ENCODE measurements around the gene ARPC1B. TPM values are rescaled to one million over a fixed set of nuclear protein-coding genes. Genes with fewer than 3 reads are reported as not detected.
"Not testable (repeated sequence)": the region's sequence is repeated elsewhere in the genome, so short reads cannot be mapped to it uniquely, and the experiment has no call there.

The ARPC1B gene
- total RNA-seq, 2 experiments from 2014 or later, result 256 to 258 TPM

DNA sequence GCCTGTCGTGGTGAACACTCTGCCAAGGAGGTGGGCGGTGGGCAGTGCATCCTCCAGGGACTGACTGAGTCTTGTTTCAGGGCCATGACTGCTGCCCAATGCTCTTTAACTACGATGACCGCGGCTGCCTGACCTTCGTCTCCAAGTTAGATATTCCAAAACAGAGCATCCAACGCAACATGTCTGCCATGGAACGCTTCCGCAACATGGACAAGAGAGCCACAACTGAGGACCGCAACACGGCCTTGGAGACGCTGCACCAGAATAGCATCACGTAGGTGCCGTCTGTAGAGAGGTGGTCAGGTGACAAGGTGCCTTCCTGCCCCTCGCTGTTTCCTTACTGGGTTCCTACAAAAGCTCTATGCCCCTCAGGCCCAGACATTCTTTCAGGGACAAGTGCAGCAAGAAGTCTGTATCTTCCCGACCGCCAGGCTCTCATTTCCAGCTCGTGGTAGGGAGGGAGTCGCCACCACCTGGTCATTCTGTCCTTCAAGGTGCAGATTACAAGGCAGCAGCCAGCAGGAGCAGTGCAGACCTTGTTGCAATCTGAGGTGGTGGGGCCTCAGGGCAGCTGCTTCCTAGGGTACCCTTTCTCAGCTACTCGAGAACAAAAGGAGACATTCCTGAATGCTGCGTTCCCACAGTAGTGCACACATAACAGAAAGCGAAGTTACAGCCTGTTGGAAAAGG is 14.9 kb upstream of the ARPC1B start:
- no peak for DNase-seq
- Mint-ChIP-seq H3K27ac (no peak overlapping the region), H3K4me1 (peaks cover 4% of the 10 kb centered on the region), H3K27me3 (no peaks in the 10 kb centered on the region), H3K36me3 (peaks cover 13% of the 10 kb centered on the region), H3K4me3 (no peak overlapping the region), H3K9me3 (no peaks in the 10 kb centered on the region)

- no peak for DNase-seq
- H3K27me3 Mint-ChIP-seq, result no peaks in the 10 kb centered on the region
- no peak overlapping the region for H3K27ac Mint-ChIP-seq
- H3K4me3 Mint-ChIP-seq, result no peak overlapping the region
- H3K36me3 Mint-ChIP-seq, result peaks cover 18% of the 10 kb centered on the region
- H3K4me1 Mint-ChIP-seq, result peaks cover 4% of the 10 kb centered on the region
- no peaks in the 10 kb centered on the region for H3K9me3 Mint-ChIP-seq
Observed at GRCh38 chr7:99362801-99363200, 11.7 kb upstream of the ARPC1B start.

DNA sequence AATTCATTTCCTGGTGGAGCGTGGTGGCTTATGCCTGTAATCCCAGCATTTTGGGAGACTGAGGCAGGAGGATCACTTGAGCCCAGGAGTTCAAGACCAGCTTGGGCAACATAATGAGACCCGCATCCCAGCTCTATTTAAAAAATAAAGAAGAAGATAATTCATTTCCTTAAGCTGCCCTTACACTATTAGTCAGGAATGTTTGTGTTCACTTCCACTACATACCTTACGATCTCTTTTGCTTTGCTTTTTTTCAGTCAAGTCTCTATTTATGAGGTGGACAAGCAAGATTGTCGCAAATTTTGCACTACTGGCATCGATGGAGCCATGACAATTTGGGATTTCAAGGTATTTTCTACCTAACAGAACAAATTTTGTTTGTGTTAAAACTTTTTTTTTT is 11.2 kb upstream of the ARPC1B start:
- no peak overlapping the region for H3K4me3 Mint-ChIP-seq
- no peak for DNase-seq
- peaks cover 15% of the 10 kb centered on the region for H3K36me3 Mint-ChIP-seq
- H3K4me1 Mint-ChIP-seq, result peaks cover 4% of the 10 kb centered on the region
- H3K9me3 Mint-ChIP-seq, result no peaks in the 10 kb centered on the region
- H3K27me3 Mint-ChIP-seq, result no peaks in the 10 kb centered on the region
- H3K27ac Mint-ChIP-seq, result no peak overlapping the region

DNA sequence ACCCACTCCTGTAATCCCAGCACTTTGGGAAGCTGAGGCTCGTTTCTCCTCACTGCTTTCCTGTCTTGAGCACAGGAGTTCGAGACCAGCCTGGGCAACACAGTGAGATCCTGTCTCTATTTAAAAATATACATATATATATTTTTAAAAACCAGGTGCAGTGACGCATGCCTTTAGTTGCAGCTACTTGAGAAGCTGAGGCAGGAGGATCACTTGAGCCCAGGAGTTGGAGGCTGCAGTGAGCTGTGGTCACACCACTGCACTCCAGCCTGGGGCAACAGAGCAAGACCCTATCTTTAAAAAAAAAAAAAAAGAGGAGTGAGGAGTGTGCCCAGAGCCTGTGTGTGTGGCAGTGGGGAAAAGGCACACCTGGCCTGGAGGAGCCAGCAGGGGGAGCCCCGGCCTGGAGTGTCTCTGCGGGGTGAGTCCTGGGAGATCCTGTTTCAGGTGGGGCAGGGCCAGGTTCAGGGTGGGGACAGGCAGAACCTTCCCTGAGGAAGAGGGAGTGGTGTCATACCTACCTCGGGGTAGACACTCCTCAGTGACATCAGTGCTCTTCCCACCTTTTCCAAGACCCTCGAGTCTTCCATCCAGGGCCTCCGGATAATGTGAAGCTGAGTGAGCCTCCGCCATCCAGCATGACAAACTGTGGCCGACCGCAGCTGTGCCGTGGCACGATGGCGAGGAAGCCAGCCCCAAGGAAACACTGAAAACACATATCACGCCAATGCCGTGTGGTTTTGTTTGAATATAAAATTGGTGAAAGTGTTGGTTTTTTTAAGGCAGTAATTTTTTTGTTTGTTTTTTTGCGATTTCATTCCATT is 9.0 kb upstream of the ARPC1B start:
- no peaks in the 10 kb centered on the region for H3K27me3 Mint-ChIP-seq
- no peak overlapping the region for H3K4me3 Mint-ChIP-seq
- no peaks in the 10 kb centered on the region for H3K9me3 Mint-ChIP-seq
- DNase-seq, result peak; percentile 47
- H3K36me3 Mint-ChIP-seq, result peaks cover 15% of the 10 kb centered on the region
- peaks cover 12% of the 10 kb centered on the region for H3K4me1 Mint-ChIP-seq
- peak overlapping the region; percentile 28 for H3K27ac Mint-ChIP-seq

- H3K36me3 Mint-ChIP-seq, result peaks cover 13% of the 10 kb centered on the region
- no peaks in the 10 kb centered on the region for H3K9me3 Mint-ChIP-seq
- no peak overlapping the region for H3K27ac Mint-ChIP-seq
- H3K27me3 Mint-ChIP-seq, result no peaks in the 10 kb centered on the region
- no peak overlapping the region for H3K4me3 Mint-ChIP-seq
- no peak for DNase-seq
- H3K4me1 Mint-ChIP-seq, result peaks cover 8% of the 10 kb centered on the region
Observed at GRCh38 chr7:99366646-99367045, 7.9 kb upstream of the ARPC1B start.

GRCh38 chr7:99368750-99369389 is 5.7 kb upstream of the ARPC1B start:
- Mint-ChIP-seq H3K27me3 (no peaks in the 10 kb centered on the region), H3K27ac (peak overlapping the region; percentile 34), H3K36me3 (peaks cover 13% of the 10 kb centered on the region), H3K4me3 (no peak overlapping the region), H3K4me1 (peaks cover 21% of the 10 kb centered on the region), H3K9me3 (no peaks in the 10 kb centered on the region)
- no peak for DNase-seq

DNA sequence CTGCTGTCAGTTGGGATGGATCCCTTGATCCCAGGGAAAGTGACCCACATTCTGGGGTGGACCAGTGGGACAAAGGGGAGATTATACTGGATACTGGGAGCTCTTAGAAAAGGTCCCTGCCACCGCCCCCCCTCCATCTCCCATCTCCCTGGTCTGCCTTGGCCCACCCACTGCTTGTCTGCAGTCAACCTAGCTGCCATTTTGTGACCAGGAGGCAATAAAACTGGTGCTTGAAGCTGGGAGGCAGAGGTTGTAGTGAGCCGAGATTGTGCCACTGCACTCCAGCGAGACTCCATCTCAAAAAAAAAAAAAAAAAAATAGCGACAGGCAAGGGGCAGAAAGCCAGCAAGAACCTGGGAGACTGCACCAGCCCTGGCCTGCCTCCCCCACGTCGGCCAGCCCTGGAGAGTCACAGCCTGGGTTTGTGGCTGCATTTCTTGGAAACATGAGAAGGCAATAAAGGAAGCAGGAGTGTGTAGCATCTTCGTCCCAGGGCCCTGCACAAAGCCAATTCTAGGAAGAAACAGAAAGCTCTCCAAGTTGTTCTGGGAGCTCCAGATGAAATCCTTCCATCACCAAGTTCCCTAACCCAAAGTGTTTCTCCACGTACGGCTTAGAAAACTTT is 4.7 kb upstream of the ARPC1B start:
- Mint-ChIP-seq H3K9me3 (no peaks in the 10 kb centered on the region), H3K36me3 (peaks cover 11% of the 10 kb centered on the region), H3K27ac (no peak overlapping the region), H3K4me1 (peaks cover 22% of the 10 kb centered on the region), H3K4me3 (no peak overlapping the region), H3K27me3 (no peaks in the 10 kb centered on the region)
- no peak for DNase-seq

DNA sequence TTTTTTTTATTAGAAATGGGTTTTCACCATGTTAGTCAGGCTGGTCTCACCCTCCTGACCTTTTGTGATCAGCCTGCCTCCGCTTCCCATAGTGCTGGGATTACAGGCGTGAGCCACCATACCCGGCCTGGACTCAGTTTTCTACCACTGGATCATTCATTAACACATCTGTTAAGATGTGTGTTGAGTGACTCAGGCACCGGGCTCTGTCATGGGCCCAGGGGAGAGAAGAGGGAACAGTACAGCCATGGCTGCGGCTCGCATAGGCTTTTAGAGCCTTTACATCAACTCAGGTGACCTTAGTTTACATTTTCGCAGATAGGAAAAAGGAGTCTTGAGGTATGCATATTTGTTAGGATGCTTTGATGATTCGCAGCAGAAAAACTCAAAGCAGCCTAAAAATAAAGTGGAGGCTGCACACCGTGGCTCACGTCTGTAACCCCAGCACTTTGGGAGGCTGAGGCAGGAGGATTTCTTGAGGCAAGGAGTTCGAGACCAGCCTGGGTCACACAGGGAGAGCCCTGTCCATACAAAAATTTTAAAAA is 3.1 kb upstream of the ARPC1B start:
- peaks cover 27% of the 10 kb centered on the region for H3K4me1 Mint-ChIP-seq
- no peak for DNase-seq
- no peak overlapping the region for H3K4me3 Mint-ChIP-seq
- H3K36me3 Mint-ChIP-seq, result peaks cover 9% of the 10 kb centered on the region
- no peaks in the 10 kb centered on the region for H3K27me3 Mint-ChIP-seq
- no peaks in the 10 kb centered on the region for H3K9me3 Mint-ChIP-seq
- peak overlapping the region; percentile 6 for H3K27ac Mint-ChIP-seq

DNA sequence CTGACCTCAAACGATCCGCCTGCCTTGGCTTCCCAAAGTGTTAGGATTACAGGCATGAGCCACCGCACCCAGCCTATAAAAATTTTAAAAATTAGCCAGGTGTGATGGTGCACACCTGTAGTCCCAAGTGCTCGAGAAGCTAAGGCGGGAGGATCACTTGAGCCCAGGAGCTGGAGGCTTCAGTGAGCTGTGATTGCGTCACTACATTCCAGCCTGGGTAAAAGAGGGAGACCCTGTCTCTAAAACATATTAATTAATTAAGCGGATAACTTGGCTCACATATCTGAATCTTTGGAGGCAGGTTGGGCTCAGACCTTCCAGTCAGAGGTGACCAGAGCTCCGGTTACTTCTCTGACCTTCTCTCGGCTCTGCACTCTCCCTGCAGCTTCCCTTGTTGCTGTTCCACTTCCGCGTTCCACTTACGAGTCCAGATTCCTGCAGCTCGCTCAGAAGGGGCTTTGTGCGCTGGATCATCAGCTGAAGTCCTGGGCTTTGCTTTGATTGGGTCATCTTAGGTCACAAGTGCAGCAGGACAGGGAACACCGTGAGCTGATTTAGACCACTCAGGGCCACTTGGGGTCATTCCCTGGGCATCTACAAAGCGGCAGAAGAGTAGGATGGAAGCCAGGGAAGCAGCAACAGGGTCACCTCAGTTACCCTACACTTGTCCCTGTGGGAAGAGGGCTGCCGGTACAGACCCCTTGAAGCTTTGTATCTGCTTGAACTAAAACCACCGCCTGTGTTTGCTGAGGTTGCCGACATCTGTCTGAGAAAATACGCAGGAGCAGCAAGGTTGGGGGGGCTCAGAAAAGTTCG is 2.0 kb upstream of the ARPC1B start:
- DNase-seq, result no peak
- peaks cover 11% of the 10 kb centered on the region for H3K36me3 Mint-ChIP-seq
- peak overlapping the region; percentile 78 for H3K4me3 Mint-ChIP-seq
- peaks cover 36% of the 10 kb centered on the region for H3K4me1 Mint-ChIP-seq
- H3K9me3 Mint-ChIP-seq, result no peaks in the 10 kb centered on the region
- no peaks in the 10 kb centered on the region for H3K27me3 Mint-ChIP-seq
- H3K27ac Mint-ChIP-seq, result peak overlapping the region; percentile 80

- peaks cover 42% of the 10 kb centered on the region for H3K4me1 Mint-ChIP-seq
- H3K4me3 Mint-ChIP-seq, result peak overlapping the region; percentile 78
- H3K36me3 Mint-ChIP-seq, result peaks cover 20% of the 10 kb centered on the region
- no peaks in the 10 kb centered on the region for H3K9me3 Mint-ChIP-seq
- H3K27me3 Mint-ChIP-seq, result no peaks in the 10 kb centered on the region
- DNase-seq, result no peak
- H3K27ac Mint-ChIP-seq, result peak overlapping the region; percentile 80
Observed at GRCh38 chr7:99373091-99374066, 1.2 kb upstream of the ARPC1B start.

GRCh38 chr7:99375070-99375807 is 709 bp downstream of the ARPC1B start:
- H3K36me3 Mint-ChIP-seq, result peaks cover 32% of the 10 kb centered on the region
- H3K27me3 Mint-ChIP-seq, result no peaks in the 10 kb centered on the region
- no peaks in the 10 kb centered on the region for H3K9me3 Mint-ChIP-seq
- H3K4me3 Mint-ChIP-seq, result peak overlapping the region; percentile 83
- H3K4me1 Mint-ChIP-seq, result peaks cover 50% of the 10 kb centered on the region
- peak overlapping the region; percentile 82 for H3K27ac Mint-ChIP-seq
- peak; percentile 82 for DNase-seq

- peaks cover 56% of the 10 kb centered on the region for H3K4me1 Mint-ChIP-seq
- H3K9me3 Mint-ChIP-seq, result no peaks in the 10 kb centered on the region
- H3K4me3 Mint-ChIP-seq, result peak overlapping the region; percentile 77
- peak overlapping the region; percentile 92 for H3K27ac Mint-ChIP-seq
- DNase-seq, result peak; percentile 51
- peaks cover 49% of the 10 kb centered on the region for H3K36me3 Mint-ChIP-seq
- H3K27me3 Mint-ChIP-seq, result no peaks in the 10 kb centered on the region
Observed at GRCh38 chr7:99379043-99379577, 4.6 kb downstream of the ARPC1B start.

- Mint-ChIP-seq H3K4me1 (peaks cover 56% of the 10 kb centered on the region), H3K36me3 (peaks cover 51% of the 10 kb centered on the region), H3K27ac (peak overlapping the region; percentile 92), H3K4me3 (peak overlapping the region; percentile 77)
- H3K27me3 Mint-ChIP-seq, H3K9me3 Mint-ChIP-seq, DNase-seq: not testable (repeated sequence)
Observed at GRCh38 chr7:99379693-99380031, 5.1 kb downstream of the ARPC1B start.
